Keratinocyte (primary cell): ENCODE data around the gene KDM3B.

Experiments used
- EZH2 ChIP-seq: IDR thresholded peaks from one replicate; pipeline ENCODE4 v1.6.1; 2012; ENCODE audit warnings: inconsistent platforms, mild to moderate bottlenecking, low read length, moderate library complexity
- TF ChIP-seq, protein P1 (sequence below), 3 experiments: IDR thresholded peaks in 1 of 3; conservative IDR thresholded peaks in 1 of 3; optimal IDR thresholded peaks in 1 of 3; 2 replicates in 2 of 3; 3 replicates in 1 of 3; pipeline versions ENCODE3 to v1.5.1; 2011; ENCODE audit warnings: low read length in 3 of 3, mild to moderate bottlenecking in 3 of 3, moderate library complexity in 2 of 3, control low read depth in 1 of 3, inconsistent platforms in 1 of 3; ENCODE audit not compliant: insufficient read depth in 2 of 3; ENCODE audit errors: extremely low read depth in 1 of 3

GRCh38 chr5:138346889-138347288 is 5.6 kb upstream of the KDM3B start:
- no peak for TF ChIP-seq EZH2
- TF ChIP-seq, protein P1, sequence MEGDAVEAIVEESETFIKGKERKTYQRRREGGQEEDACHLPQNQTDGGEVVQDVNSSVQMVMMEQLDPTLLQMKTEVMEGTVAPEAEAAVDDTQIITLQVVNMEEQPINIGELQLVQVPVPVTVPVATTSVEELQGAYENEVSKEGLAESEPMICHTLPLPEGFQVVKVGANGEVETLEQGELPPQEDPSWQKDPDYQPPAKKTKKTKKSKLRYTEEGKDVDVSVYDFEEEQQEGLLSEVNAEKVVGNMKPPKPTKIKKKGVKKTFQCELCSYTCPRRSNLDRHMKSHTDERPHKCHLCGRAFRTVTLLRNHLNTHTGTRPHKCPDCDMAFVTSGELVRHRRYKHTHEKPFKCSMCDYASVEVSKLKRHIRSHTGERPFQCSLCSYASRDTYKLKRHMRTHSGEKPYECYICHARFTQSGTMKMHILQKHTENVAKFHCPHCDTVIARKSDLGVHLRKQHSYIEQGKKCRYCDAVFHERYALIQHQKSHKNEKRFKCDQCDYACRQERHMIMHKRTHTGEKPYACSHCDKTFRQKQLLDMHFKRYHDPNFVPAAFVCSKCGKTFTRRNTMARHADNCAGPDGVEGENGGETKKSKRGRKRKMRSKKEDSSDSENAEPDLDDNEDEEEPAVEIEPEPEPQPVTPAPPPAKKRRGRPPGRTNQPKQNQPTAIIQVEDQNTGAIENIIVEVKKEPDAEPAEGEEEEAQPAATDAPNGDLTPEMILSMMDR (optimal IDR thresholded peaks at IDR 0.05 in 1 of 3, IDR thresholded peaks at IDR 0.05 in 1 of 3, conservative IDR thresholded peaks at IDR 0.05 in 1 of 3; ENCODE audit: extremely low read depth in 1 of 3, insufficient read depth in 2 of 3, low read length in 3 of 3): no peak
